Measurements from ENCODE around the gene CFTR. TPM values are rescaled to one million over a fixed set of nuclear protein-coding genes. Genes with fewer than 3 reads are reported as not detected.

The CFTR gene
- total RNA-seq, 1 experiment from 2014 or later: 0.19 TPM

DNA sequence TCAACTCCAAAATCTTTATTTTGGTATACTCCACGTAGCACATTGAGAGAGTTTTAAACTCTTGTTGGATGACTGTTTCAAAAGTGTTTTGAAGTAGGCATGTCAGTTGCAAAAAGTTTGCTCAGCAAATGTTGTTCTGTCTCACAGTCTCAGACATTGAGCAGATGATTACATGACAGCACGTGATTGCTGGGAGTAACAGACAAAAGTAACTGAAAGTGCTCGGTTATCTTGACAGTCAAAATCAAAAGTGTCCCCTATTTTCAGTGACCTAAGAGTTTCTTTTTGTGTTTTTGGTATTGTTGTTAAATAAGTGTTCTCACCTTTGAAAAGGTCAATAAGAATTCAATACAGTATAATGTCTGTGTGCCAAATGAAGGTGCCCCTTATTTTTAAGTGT lies 84.3 kb downstream of the CFTR start:
- no peaks in the 10 kb centered on the region for H3K4me1 ChIP-seq (ENCODE audit: insufficient read depth, low read length, poor library complexity, severe bottlenecking)
- no peak overlapping the region for H3K4me3 ChIP-seq (ENCODE audit: low read depth, low read length, poor library complexity, severe bottlenecking)
- BruUV-seq (replicated peaks): no TSS peak
- POLR2A ChIA-PET (ENCODE audit: low non-redundant PET): no interaction called here
- CTCF ChIA-PET: no interaction called here
- intact Hi-C loops (cut with micrococcal nuclease; ENCODE audit: unreplicated experiment): no loop called here
- H3K27ac ChIP-seq (ENCODE audit: low read depth, low read length, poor library complexity, severe bottlenecking): no peak overlapping the region
- no peak for TF ChIP-seq EZH2 (IDR thresholded peaks at IDR 0.05; ENCODE audit: borderline replicate concordance, low read depth, low read length, poor library complexity, severe bottlenecking)
- TF ChIP-seq, protein P1, sequence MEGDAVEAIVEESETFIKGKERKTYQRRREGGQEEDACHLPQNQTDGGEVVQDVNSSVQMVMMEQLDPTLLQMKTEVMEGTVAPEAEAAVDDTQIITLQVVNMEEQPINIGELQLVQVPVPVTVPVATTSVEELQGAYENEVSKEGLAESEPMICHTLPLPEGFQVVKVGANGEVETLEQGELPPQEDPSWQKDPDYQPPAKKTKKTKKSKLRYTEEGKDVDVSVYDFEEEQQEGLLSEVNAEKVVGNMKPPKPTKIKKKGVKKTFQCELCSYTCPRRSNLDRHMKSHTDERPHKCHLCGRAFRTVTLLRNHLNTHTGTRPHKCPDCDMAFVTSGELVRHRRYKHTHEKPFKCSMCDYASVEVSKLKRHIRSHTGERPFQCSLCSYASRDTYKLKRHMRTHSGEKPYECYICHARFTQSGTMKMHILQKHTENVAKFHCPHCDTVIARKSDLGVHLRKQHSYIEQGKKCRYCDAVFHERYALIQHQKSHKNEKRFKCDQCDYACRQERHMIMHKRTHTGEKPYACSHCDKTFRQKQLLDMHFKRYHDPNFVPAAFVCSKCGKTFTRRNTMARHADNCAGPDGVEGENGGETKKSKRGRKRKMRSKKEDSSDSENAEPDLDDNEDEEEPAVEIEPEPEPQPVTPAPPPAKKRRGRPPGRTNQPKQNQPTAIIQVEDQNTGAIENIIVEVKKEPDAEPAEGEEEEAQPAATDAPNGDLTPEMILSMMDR (conservative IDR thresholded peaks at IDR 0.05; ENCODE audit: low read depth, low read length): no peak
- no peaks in the 10 kb centered on the region for H3K9me3 ChIP-seq (ENCODE audit: low read depth, low read length, poor library complexity, severe bottlenecking)
- DNase-seq (ENCODE audit: low spot score): no peak
- no peaks in the 10 kb centered on the region for H3K27me3 ChIP-seq (replicated peaks; ENCODE audit: insufficient read depth, low read depth, low read length, poor library complexity)
- H3K36me3 ChIP-seq (ENCODE audit: insufficient read depth, low read length, poor library complexity, severe bottlenecking): no peaks in the 10 kb centered on the region

DNA sequence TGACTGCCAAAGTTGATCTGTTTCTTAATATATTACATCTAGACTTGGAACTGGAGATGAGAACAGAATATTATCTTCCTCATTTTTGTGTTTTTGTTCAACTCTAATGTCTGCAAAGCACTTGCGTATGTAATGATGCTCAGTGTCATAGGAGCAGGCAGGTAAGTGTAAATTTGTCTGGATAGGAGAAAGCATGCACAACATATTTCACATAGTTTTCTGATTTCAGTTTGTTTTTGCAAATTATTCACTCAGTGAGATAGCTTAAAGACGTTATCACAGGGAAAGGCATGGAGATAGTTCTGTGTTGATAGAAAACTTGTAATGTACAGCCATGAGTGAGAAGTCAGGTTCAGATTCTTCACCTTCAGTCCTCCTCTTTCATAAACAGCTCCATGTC lies 84.8 kb downstream of the CFTR start:
- intact Hi-C loops (cut with micrococcal nuclease; ENCODE audit: unreplicated experiment): no loop called here
- H3K9me3 ChIP-seq (ENCODE audit: low read depth, low read length, poor library complexity, severe bottlenecking): no peaks in the 10 kb centered on the region
- POLR2A ChIA-PET (ENCODE audit: low non-redundant PET): no interaction called here
- CTCF ChIA-PET: no interaction called here
- no peaks in the 10 kb centered on the region for H3K36me3 ChIP-seq (ENCODE audit: insufficient read depth, low read length, poor library complexity, severe bottlenecking)
- no peaks in the 10 kb centered on the region for H3K27me3 ChIP-seq (replicated peaks; ENCODE audit: insufficient read depth, low read depth, low read length, poor library complexity)
- DNase-seq (ENCODE audit: low spot score): no peak
- H3K4me3 ChIP-seq (ENCODE audit: low read depth, low read length, poor library complexity, severe bottlenecking): no peak overlapping the region
- no peaks in the 10 kb centered on the region for H3K4me1 ChIP-seq (ENCODE audit: insufficient read depth, low read length, poor library complexity, severe bottlenecking)
- TF ChIP-seq, protein P1 (conservative IDR thresholded peaks at IDR 0.05; ENCODE audit: low read depth, low read length): no peak
- TF ChIP-seq EZH2 (IDR thresholded peaks at IDR 0.05; ENCODE audit: borderline replicate concordance, low read depth, low read length, poor library complexity, severe bottlenecking): no peak
- H3K27ac ChIP-seq (ENCODE audit: low read depth, low read length, poor library complexity, severe bottlenecking): no peak overlapping the region
- no TSS peak for BruUV-seq (replicated peaks)

DNA sequence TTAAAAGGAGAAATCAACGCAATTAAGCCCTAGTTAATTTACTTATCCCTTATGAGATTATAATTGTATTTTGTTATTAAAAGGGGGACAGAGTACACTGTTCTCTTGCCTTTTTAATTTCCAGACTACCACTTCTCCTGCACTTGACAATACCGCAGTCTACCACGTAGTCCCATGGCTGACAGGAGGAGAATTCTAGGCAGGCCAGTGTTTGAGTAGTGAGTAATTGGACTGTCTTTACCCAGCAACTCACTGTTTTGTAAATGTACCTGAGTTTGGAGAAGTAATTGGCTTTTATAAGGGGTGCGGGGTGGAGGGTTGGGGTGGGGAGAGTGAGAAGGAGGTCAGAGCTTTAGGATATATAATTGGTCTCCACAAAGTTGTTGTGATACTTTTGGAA lies 85.4 kb downstream of the CFTR start:
- CTCF ChIA-PET: no interaction called here
- no TSS peak for BruUV-seq (replicated peaks)
- intact Hi-C loops (cut with micrococcal nuclease; ENCODE audit: unreplicated experiment): no loop called here

More for the DNA sequence above, 85.4 kb downstream of the CFTR start:
- Histone ChIP-seq H3K4me3 (ENCODE audit: low read depth, low read length, poor library complexity, severe bottlenecking) (no peak overlapping the region), H3K27ac (ENCODE audit: low read depth, low read length, poor library complexity, severe bottlenecking) (no peak overlapping the region), H3K36me3 (ENCODE audit: insufficient read depth, low read length, poor library complexity, severe bottlenecking) (no peaks in the 10 kb centered on the region), H3K27me3 (replicated peaks; ENCODE audit: insufficient read depth, low read depth, low read length, poor library complexity) (no peaks in the 10 kb centered on the region), H3K9me3 (ENCODE audit: low read depth, low read length, poor library complexity, severe bottlenecking) (no peaks in the 10 kb centered on the region), H3K4me1 (ENCODE audit: insufficient read depth, low read length, poor library complexity, severe bottlenecking) (no peaks in the 10 kb centered on the region)
- no peak for TF ChIP-seq EZH2 (IDR thresholded peaks at IDR 0.05; ENCODE audit: borderline replicate concordance, low read depth, low read length, poor library complexity, severe bottlenecking)
- TF ChIP-seq, protein P1 (conservative IDR thresholded peaks at IDR 0.05; ENCODE audit: low read depth, low read length): no peak
- POLR2A ChIA-PET (ENCODE audit: low non-redundant PET): no interaction called here
- no peak for DNase-seq (ENCODE audit: low spot score)

Data from A673 (cell line).